ENCODE measurements around the gene RANBP9. TPM values are rescaled to one million over a fixed set of nuclear protein-coding genes. Genes with fewer than 3 reads are reported as not detected.
A peak's percentile ranks its signal among the peaks of the same experiment; 100 is the strongest.

RANBP9 gene
- total and polyA plus RNA-seq, 7 experiments from 2014 or later: 2.7 to 56.9 (median 47.9) TPM

DNA sequence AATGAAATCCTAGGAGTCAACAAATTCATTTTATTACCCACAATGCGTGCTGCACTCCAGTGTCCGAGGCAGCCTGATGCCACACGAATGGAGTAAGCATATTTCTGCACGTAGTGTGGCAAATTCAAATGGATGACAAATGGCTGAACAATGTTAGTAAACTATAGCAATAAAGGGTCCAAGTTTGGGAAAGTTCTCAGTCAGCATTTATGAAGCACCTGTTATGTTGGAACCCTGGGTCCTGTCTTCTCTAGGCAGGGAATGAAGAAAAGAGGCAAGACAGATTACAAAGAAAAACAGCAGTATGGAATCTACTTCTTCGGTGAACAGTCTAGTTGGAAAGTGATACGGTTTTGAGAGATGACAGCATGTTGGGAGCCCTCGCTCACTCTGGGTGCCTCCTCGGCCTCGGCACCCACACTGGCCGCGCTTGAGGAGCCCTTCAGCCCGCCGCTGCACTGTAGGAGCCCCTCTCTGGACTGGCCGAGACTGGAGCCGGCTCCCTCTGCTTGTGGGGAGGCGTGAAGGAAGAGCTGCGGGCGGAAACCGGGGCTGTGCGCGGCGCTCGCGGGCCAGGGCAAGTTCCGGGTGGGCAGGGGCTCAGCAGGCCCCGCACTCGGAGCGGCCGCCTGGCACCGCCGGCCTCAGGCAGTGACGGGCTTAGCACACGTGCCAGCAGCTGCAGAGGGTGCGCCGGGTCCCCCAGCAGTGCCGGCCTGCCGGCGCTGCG, 4.8 kb upstream of the RANBP9 start:
- Mint-ChIP-seq H3K4me1 (peaks cover 4 to 33% (median 22%) of the 10 kb centered on the region in 7 donors), H3K36me3 (peaks cover 0 to 12% (median 0%) of the 10 kb centered on the region in 5 donors), H3K9me3 (peaks cover 0 to 15% (median 0%) of the 10 kb centered on the region in 11 donors), H3K27ac (no peak overlapping the region), H3K27me3 (no peaks in the 10 kb centered on the region), H3K4me3 (no peak overlapping the region)
- Histone ChIP-seq H3K36me3 (ENCODE audit: control insufficient read depth in 2 of 3, insufficient read depth in 3 of 3, low read length in 3 of 3) (no peaks in the 10 kb centered on the region), H3K4me1 (ENCODE audit: control insufficient read depth in 2 of 2, insufficient read depth in 2 of 2, low read length in 2 of 2) (peaks cover 6 to 9% of the 10 kb centered on the region in 2 donors), H3K27ac (ENCODE audit: low read depth, low read length) (no peak overlapping the region), H3K9me3 (ENCODE audit: control insufficient read depth in 2 of 3, low read length in 3 of 3) (no peaks in the 10 kb centered on the region), H3K27me3 (ENCODE audit: control insufficient read depth in 2 of 2, insufficient read depth in 2 of 2, low read length in 2 of 2) (no peaks in the 10 kb centered on the region), H3K4me3 (ENCODE audit: low read length) (no peak overlapping the region)
- intact Hi-C loops (cut with micrococcal nuclease): no loop called here
- ChIA-PET CTCF (interaction anchor here (0.9 kb wide), 1 partner anchor 141 kb away, joined by 3 read pairs; no protein-coding TSS in a partner anchor), POLR2A (no interaction called here)
- ATAC-seq: no peak
- no peak for DNase-seq

DNA sequence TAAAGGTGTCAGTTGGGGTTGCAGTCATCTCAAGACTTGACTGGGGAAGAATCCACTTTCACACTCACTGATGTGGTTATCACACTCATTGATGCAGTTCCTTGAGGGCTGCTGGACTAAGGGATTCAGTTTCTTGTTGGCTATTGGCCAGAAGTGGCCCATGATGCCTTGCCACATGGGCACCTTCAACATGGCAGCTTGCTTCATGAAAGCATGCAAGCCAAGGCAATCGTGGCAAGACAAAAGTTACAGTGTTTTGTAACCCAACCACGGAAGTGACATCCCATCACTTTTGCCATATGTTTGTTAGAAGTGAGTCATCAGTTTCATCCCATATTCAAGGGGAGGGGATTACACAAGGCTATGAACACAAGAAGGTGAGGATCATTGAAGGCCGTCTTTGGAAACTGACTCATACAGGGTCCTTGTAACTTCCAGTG, 3.8 kb upstream of the RANBP9 start:
- Histone ChIP-seq H3K27me3 (ENCODE audit: control insufficient read depth in 2 of 2, insufficient read depth in 2 of 2, low read length in 2 of 2) (no peaks in the 10 kb centered on the region), H3K36me3 (ENCODE audit: control insufficient read depth in 2 of 3, insufficient read depth in 3 of 3, low read length in 3 of 3) (no peaks in the 10 kb centered on the region), H3K4me3 (ENCODE audit: low read length) (no peak overlapping the region), H3K9me3 (ENCODE audit: control insufficient read depth in 2 of 3, low read length in 3 of 3) (no peaks in the 10 kb centered on the region), H3K4me1 (ENCODE audit: control insufficient read depth in 2 of 2, insufficient read depth in 2 of 2, low read length in 2 of 2) (peaks cover 6 to 9% of the 10 kb centered on the region in 2 donors), H3K27ac (ENCODE audit: low read depth, low read length) (no peak overlapping the region)
- POLR2A ChIA-PET: no interaction called here
- Mint-ChIP-seq H3K36me3 (peaks cover 0 to 12% (median 0%) of the 10 kb centered on the region in 5 donors), H3K27ac (peak overlapping the region in 3 of 9 donors; percentile 32 to 49 (median 45)), H3K4me3 (peak overlapping the region in 1 of 10 donors; percentile 25), H3K27me3 (no peaks in the 10 kb centered on the region), H3K4me1 (peaks cover 5 to 33% (median 22%) of the 10 kb centered on the region in 7 donors), H3K9me3 (peaks cover 0 to 15% (median 0%) of the 10 kb centered on the region in 11 donors)
- DNase-seq: peak in 1 of 9 donors; percentile 28
- CTCF ChIA-PET: no interaction called here
- ATAC-seq: no peak
- intact Hi-C loops (cut with micrococcal nuclease): no loop called here

DNA sequence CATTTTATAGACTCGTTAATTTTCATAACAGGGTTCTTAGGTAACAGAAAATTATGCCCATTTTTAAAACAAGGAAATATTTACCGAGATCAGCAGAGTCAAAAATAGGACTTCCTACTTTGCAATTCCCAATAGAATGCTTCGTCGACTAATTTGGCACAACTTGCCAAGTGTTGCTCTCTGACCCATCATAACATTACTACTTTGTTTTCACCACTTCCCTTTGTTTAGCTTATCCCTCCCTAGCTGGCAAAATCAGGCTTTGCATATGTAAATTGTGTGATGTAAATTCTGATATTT, 914 bp upstream of the RANBP9 start:
- peaks cover 0 to 12% (median 0%) of the 10 kb centered on the region in 5 donors for H3K36me3 Mint-ChIP-seq
- H3K27ac ChIP-seq (ENCODE audit: low read depth, low read length): peak overlapping the region; percentile 94
- peak in 1 of 9 donors; percentile 21 for DNase-seq
- H3K27me3 ChIP-seq (ENCODE audit: control insufficient read depth in 2 of 2, insufficient read depth in 2 of 2, low read length in 2 of 2): no peaks in the 10 kb centered on the region
- H3K36me3 ChIP-seq (ENCODE audit: control insufficient read depth in 2 of 3, insufficient read depth in 3 of 3, low read length in 3 of 3): no peaks in the 10 kb centered on the region
- peak overlapping the region; percentile 93 to 99 (median 98) for H3K27ac Mint-ChIP-seq
- H3K4me3 ChIP-seq (ENCODE audit: low read length): peak overlapping the region; percentile 76
- peaks cover 12 to 15% of the 10 kb centered on the region in 2 donors for H3K4me1 ChIP-seq (ENCODE audit: control insufficient read depth in 2 of 2, insufficient read depth in 2 of 2, low read length in 2 of 2)
- ChIA-PET CTCF (interaction anchor here (0.8 to 1.7 kb wide), 5 partner anchors 13 to 138 kb away, joined by 3 to 4 read pairs (median 3); partner anchors contain the start of genes NOL7 and SIRT5), POLR2A (interaction anchor here (0.8 to 5.9 kb wide), 19 partner anchors 9 to 181 kb away, joined by 3 to 101 read pairs (median 4); partner anchors contain the start of genes NOL7 and SIRT5)
- peaks cover 25 to 55% (median 41%) of the 10 kb centered on the region in 7 donors for H3K4me1 Mint-ChIP-seq
- peak overlapping the region; percentile 91 to 99 (median 98) for H3K4me3 Mint-ChIP-seq
- H3K9me3 Mint-ChIP-seq: peaks cover 0 to 9% (median 0%) of the 10 kb centered on the region in 11 donors
- ATAC-seq: no peak
- intact Hi-C loops (cut with micrococcal nuclease): loop anchor here (1.0 to 5.0 kb wide), 13 partner anchors 13 to 1535 kb away; partner anchors contain the start of genes MCUR1 (in 2 of the 2), NOL7 (in 2 of the 2), GFOD1 (in 1 of the 2) and JARID2 (in 1 of the 2)
- no peaks in the 10 kb centered on the region for H3K27me3 Mint-ChIP-seq
- no peaks in the 10 kb centered on the region for H3K9me3 ChIP-seq (ENCODE audit: control insufficient read depth in 2 of 3, low read length in 3 of 3)

DNA sequence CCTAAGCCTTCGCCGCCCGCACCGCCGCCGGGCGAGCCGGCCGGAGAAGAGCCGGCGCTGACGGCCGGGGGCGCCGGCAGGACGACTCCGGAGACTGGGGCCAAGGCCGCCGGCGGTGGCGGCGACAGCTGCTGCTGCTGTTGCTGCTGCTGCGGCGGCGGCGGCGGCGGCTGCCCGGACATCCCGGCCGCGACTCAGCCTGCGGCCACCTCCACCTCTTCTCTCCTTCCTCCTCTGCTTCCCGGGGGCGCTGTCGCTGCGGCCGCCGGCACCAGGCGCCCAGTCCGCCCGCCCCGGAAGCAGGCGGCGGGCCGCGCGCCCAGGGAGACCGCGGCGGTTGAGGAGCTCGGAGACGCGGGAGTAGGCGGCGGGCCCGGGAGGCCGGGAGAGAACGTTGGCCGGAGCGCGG, 307 bp downstream of the RANBP9 start:
- peaks cover 0 to 2% (median 0%) of the 10 kb centered on the region in 11 donors for H3K9me3 Mint-ChIP-seq
- Histone ChIP-seq H3K36me3 (ENCODE audit: control insufficient read depth in 2 of 3, insufficient read depth in 3 of 3, low read length in 3 of 3) (no peaks in the 10 kb centered on the region), H3K4me3 (ENCODE audit: low read length) (no peak overlapping the region), H3K27me3 (ENCODE audit: control insufficient read depth in 2 of 2, insufficient read depth in 2 of 2, low read length in 2 of 2) (no peaks in the 10 kb centered on the region), H3K9me3 (ENCODE audit: control insufficient read depth in 2 of 3, low read length in 3 of 3) (no peaks in the 10 kb centered on the region), H3K27ac (ENCODE audit: low read depth, low read length) (peak overlapping the region; percentile 77), H3K4me1 (ENCODE audit: control insufficient read depth in 2 of 2, insufficient read depth in 2 of 2, low read length in 2 of 2) (peaks cover 12 to 15% of the 10 kb centered on the region in 2 donors)
- ChIA-PET POLR2A (interaction anchor here (0.7 to 5.9 kb wide), 15 partner anchors 12 to 136 kb away, joined by 3 to 101 read pairs (median 7); partner anchors contain the start of genes NOL7 and SIRT5), CTCF (interaction anchor here (0.9 to 3.0 kb wide), 7 partner anchors 13 to 136 kb away, joined by 3 to 12 read pairs (median 4); partner anchors contain the start of genes NOL7 and SIRT5)
- peak overlapping the region in 2 of 9 donors; percentile 19 to 69 for H3K27ac Mint-ChIP-seq
- peaks cover 31 to 58% (median 45%) of the 10 kb centered on the region in 7 donors for H3K4me1 Mint-ChIP-seq
- H3K36me3 Mint-ChIP-seq: peaks cover 0 to 13% (median 4%) of the 10 kb centered on the region in 5 donors
- DNase-seq: peak in 2 of 9 donors; percentile 54 to 87
- intact Hi-C loops (cut with micrococcal nuclease): loop anchor here (1.0 to 5.0 kb wide), 8 partner anchors 17 to 1536 kb away; partner anchors contain the start of genes CD83 (in 1 of the 2), JARID2 (in 1 of the 2), SIRT5 (in 1 of the 2) and TBC1D7 (in 1 of the 2)
- ATAC-seq: peak; percentile 60
- H3K4me3 Mint-ChIP-seq: peak overlapping the region in 6 of 10 donors; percentile 42 to 91 (median 48)
- H3K27me3 Mint-ChIP-seq: no peaks in the 10 kb centered on the region

DNA sequence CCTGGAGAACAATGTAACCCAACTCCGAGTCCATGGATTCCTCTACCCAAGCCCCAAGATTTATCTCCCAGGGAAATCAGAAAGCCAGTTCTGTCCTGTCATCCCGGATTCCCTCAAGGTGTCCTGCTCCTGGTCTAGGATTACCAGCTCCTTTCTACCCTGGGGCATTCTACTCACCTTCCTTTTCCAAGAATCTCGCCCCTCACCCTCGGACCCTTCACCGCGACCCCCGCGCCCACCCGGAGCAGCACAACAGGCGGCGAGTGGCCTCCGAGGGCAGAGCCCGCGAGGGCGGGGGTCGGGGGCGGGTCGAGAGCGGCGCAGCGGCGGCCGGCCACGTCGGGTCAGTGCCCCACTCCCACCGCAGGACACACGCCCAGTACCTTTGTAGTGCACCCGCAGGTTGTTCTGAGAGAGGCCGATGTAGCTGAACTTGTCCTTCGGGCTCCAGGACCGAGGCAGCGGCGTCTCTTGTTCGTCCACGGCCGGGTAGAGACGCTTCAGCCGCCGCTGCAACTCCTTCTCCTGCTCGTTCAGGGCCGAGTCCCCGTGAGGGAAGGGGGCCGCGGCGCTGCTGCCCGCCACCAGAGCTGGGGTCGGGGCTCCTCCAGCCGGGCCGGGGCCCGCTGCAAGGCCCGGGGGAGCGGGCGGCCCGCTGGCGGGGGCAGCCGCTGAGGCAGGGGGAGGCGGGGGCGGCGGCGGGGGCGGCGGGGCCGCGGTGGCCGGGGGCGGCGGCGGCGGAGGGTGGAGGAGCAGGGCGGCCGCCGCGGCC, 897 bp downstream of the RANBP9 start:
- Histone ChIP-seq H3K36me3 (ENCODE audit: control insufficient read depth in 2 of 3, insufficient read depth in 3 of 3, low read length in 3 of 3) (no peaks in the 10 kb centered on the region), H3K9me3 (ENCODE audit: control insufficient read depth in 2 of 3, low read length in 3 of 3) (no peaks in the 10 kb centered on the region), H3K27me3 (ENCODE audit: control insufficient read depth in 2 of 2, insufficient read depth in 2 of 2, low read length in 2 of 2) (no peaks in the 10 kb centered on the region), H3K27ac (ENCODE audit: low read depth, low read length) (peak overlapping the region; percentile 74), H3K4me1 (ENCODE audit: control insufficient read depth in 2 of 2, insufficient read depth in 2 of 2, low read length in 2 of 2) (peaks cover 12 to 15% of the 10 kb centered on the region in 2 donors), H3K4me3 (ENCODE audit: low read length) (peak overlapping the region; percentile 85)
- CTCF ChIA-PET: interaction anchor here (0.9 to 3.0 kb wide), 7 partner anchors 13 to 136 kb away, joined by 3 to 12 read pairs (median 4); partner anchors contain the start of genes NOL7 and SIRT5
- Mint-ChIP-seq H3K9me3 (no peaks in the 10 kb centered on the region), H3K27ac (peak overlapping the region; percentile 71 to 96 (median 91)), H3K36me3 (peaks cover 0 to 9% (median 4%) of the 10 kb centered on the region in 5 donors), H3K27me3 (no peaks in the 10 kb centered on the region), H3K4me1 (peaks cover 35 to 53% (median 47%) of the 10 kb centered on the region in 7 donors), H3K4me3 (peak overlapping the region; percentile 90 to 100 (median 94))
- POLR2A ChIA-PET: interaction anchor here (0.7 to 5.9 kb wide), 21 partner anchors 10 to 136 kb away, joined by 3 to 101 read pairs (median 6); partner anchors contain the start of genes NOL7 and SIRT5
- intact Hi-C loops (cut with micrococcal nuclease): loop anchor here (1.0 to 5.0 kb wide), 8 partner anchors 16 to 1537 kb away; partner anchors contain the start of genes CD83 (in 1 of the 2), JARID2 (in 1 of the 2), SIRT5 (in 1 of the 2) and TBC1D7 (in 1 of the 2)
- DNase-seq: peak in 8 of 9 donors; percentile 15 to 59 (median 22)
- no peak for ATAC-seq
